ENCODE results near the gene SLC1A4.
"Not testable (repeated sequence)": the region's sequence is repeated elsewhere in the genome, so short reads cannot be mapped to it uniquely, and the experiment has no call there.

Gene SLC1A4

DNA sequence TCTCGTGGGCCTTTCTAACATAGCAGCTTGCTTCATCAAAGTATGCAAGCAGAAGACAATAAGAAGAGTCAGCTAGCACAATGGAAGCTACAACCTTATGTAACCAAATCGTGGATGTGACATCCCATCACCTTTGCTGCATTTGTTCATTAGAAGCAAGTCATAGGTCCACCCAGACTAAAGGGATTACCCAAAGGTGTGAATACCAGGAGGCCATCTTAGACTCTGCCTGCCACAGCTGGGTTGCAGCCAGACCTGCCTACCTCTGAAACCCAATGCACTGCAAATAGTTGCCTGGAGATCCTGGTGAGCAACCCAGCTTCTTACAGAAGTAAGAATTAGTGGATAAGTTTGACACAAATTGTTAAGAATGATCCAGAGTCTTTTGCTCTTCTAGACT is 10.6 kb downstream of the SLC1A4 start:
- peaks cover 8% of the 10 kb centered on the region for H3K4me1 ChIP-seq (ENCODE audit: control insufficient read depth, insufficient read depth, low read length)
- H3K27me3 ChIP-seq (ENCODE audit: control insufficient read depth, insufficient read depth, low read length) = no peaks in the 10 kb centered on the region
- no peaks in the 10 kb centered on the region for H3K36me3 ChIP-seq (ENCODE audit: insufficient read depth, low read length)
- no peak overlapping the region for H3K9ac ChIP-seq (ENCODE audit: low read depth, low read length)
- H3K9me3 ChIP-seq (replicated peaks; ENCODE audit: low read length) = no peaks in the 10 kb centered on the region
- H3K4me3 ChIP-seq (ENCODE audit: low read length) = no peak overlapping the region
- no peak overlapping the region for H3K4me2 ChIP-seq (ENCODE audit: low read length)

DNA sequence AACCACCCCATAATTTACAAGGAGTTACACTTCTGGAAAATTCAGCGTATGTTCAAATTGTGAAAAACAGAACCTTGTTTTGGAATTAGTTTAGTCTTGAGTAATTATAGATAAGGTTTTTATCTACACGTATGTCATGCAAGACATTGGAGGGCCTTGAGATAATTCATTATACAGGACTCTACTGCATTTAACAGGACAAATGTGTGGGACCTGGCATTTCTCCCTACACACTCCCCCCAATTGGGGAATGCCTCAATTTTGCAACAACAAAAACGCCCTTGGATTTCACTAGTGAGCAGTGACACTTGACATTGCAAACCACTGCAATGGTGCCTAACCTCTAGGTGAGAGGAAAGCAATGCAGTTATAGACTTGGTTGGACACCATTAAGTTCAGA is 11.4 kb downstream of the SLC1A4 start:
- Histone ChIP-seq H3K9ac (ENCODE audit: low read depth, low read length) (no peak overlapping the region), H3K4me2 (ENCODE audit: low read length) (no peak overlapping the region), H3K36me3 (ENCODE audit: insufficient read depth, low read length) (no peaks in the 10 kb centered on the region)

DNA sequence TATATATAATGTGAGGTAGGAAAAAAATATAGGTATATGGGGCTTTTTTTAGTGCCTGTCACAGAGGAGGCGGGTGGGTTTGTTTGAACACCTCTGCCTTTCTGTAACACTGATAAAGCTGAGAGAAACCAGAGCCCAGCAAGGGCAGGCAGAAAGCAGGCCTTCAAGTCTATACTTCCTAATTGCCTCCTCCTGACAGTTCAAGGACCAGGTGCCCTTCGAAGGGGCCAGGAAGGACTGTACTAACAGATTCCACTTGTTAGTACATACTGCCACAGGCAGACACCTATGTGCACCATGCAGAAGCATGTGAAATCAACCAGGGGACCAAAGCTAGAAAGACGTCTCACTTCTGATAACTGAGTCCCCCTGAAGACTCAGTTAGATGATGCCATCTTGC is 13.8 kb downstream of the SLC1A4 start:
- no peaks in the 10 kb centered on the region for H3K36me3 ChIP-seq (ENCODE audit: insufficient read depth, low read length)

More for the DNA sequence above, 11.4 kb downstream of the SLC1A4 start:
- no peaks in the 10 kb centered on the region for H3K9me3 ChIP-seq (replicated peaks; ENCODE audit: low read length)
- no peaks in the 10 kb centered on the region for H3K27me3 ChIP-seq (ENCODE audit: control insufficient read depth, insufficient read depth, low read length)
- peaks cover 8% of the 10 kb centered on the region for H3K4me1 ChIP-seq (ENCODE audit: control insufficient read depth, insufficient read depth, low read length)
- no peak overlapping the region for H3K4me3 ChIP-seq (ENCODE audit: low read length)

DNA sequence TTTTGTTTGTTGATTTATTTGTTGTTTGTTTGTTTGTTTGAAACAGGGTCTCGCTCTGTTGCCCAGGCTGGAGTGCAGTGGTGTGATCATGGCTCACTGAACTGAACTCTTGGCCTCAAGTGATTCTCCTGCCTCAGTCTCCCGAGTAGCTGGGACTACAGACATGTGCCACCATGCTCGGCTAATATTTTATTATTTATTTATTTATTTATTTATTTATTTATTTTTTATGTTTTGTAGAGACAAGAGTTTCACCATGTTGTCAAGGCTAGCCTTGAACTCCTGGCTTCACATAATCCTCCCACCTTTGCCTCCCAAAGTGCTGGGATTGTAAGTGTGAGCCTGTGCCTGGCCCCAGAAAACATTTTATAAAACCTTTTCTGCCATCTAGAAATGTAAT is 15.0 kb downstream of the SLC1A4 start:
- H3K27me3 ChIP-seq (ENCODE audit: control insufficient read depth, insufficient read depth, low read length); H3K9me3 ChIP-seq (replicated peaks; ENCODE audit: low read length); H3K4me2 ChIP-seq (ENCODE audit: low read length); H3K4me1 ChIP-seq (ENCODE audit: control insufficient read depth, insufficient read depth, low read length); H3K9ac ChIP-seq (ENCODE audit: low read depth, low read length); H3K4me3 ChIP-seq (ENCODE audit: low read length); H3K36me3 ChIP-seq (ENCODE audit: insufficient read depth, low read length): not testable (repeated sequence)

More for the DNA sequence above, 13.8 kb downstream of the SLC1A4 start:
- H3K4me3 ChIP-seq (ENCODE audit: low read length) = no peak overlapping the region
- H3K27me3 ChIP-seq (ENCODE audit: control insufficient read depth, insufficient read depth, low read length) = no peaks in the 10 kb centered on the region
- no peaks in the 10 kb centered on the region for H3K9me3 ChIP-seq (replicated peaks; ENCODE audit: low read length)
- H3K9ac ChIP-seq (ENCODE audit: low read depth, low read length) = no peak overlapping the region
- H3K4me2 ChIP-seq (ENCODE audit: low read length) = no peak overlapping the region
- H3K4me1 ChIP-seq (ENCODE audit: control insufficient read depth, insufficient read depth, low read length) = peaks cover 11% of the 10 kb centered on the region

DNA sequence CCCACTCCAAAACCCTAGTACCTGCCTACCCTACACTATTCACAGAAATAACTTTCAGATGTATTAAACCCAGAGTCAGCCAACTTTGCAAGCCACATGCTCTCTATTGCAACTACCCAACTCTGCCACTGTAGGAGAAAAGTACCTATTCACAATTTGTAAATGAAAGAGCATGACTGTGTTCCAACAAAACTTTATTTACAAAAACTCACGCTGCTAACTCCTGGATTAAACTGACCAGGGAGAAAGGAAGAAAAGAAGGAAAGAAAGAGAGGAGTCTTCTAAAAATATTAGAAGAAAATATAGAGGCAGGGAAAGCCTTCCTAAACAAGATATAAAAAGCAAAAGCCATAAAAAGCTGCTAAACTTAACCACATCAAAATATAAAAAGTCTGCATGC is 24.6 kb downstream of the SLC1A4 start:
- Histone ChIP-seq H3K27me3 (ENCODE audit: control insufficient read depth, insufficient read depth, low read length) (no peaks in the 10 kb centered on the region), H3K9me3 (replicated peaks; ENCODE audit: low read length) (no peaks in the 10 kb centered on the region), H3K4me3 (ENCODE audit: low read length) (no peak overlapping the region), H3K9ac (ENCODE audit: low read depth, low read length) (no peak overlapping the region), H3K4me1 (ENCODE audit: control insufficient read depth, insufficient read depth, low read length) (no peaks in the 10 kb centered on the region), H3K4me2 (ENCODE audit: low read length) (no peak overlapping the region), H3K36me3 (ENCODE audit: insufficient read depth, low read length) (peaks cover 21% of the 10 kb centered on the region)

DNA sequence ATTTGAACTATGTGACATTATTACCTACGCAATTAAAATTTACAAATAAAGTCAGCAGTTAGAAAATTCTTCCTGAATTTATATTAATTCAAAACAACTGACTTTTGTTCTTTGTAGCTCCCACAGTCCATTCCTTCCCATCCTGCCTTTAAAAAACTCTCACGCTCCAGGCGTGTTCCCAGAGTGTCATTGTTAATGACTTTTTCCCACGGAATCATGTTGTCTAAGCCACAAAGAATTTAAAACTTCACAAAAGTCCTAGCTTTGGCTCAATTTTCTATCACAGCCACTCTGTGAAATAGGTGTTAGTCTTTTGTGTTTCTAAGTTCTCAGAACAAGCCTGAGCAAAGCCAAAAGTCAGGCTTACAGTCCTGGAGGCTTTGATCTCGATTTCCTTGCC is 26.5 kb downstream of the SLC1A4 start:
- H3K4me3 ChIP-seq (ENCODE audit: low read length) = no peak overlapping the region
- H3K9ac ChIP-seq (ENCODE audit: low read depth, low read length) = no peak overlapping the region
- no peaks in the 10 kb centered on the region for H3K27me3 ChIP-seq (ENCODE audit: control insufficient read depth, insufficient read depth, low read length)
- H3K4me2 ChIP-seq (ENCODE audit: low read length) = no peak overlapping the region
- peaks cover 21% of the 10 kb centered on the region for H3K36me3 ChIP-seq (ENCODE audit: insufficient read depth, low read length)
- H3K9me3 ChIP-seq (replicated peaks; ENCODE audit: low read length) = no peaks in the 10 kb centered on the region
- H3K4me1 ChIP-seq (ENCODE audit: control insufficient read depth, insufficient read depth, low read length) = no peaks in the 10 kb centered on the region

DNA sequence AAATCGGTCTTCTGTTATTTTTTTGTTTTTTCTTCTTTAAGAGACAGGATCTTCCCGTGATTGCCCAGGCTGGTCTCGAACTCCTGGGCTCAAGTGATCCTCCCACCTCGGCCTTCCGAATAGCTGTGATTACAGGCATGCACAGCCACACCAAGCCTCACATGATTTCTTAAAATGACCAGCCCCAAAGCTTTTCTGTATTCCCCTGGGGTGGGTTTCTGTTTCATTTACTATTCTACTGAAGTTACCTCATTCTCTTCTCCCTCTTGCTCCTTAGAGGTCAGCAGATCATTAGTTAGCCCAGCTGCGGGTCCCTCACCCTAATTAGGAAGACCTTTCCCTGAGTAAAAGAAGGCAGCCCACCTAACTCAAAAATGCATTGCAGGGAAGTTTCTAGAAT is 27.6 kb downstream of the SLC1A4 start:
- H3K36me3 ChIP-seq (ENCODE audit: insufficient read depth, low read length) = peaks cover 27% of the 10 kb centered on the region
- no peak overlapping the region for H3K9ac ChIP-seq (ENCODE audit: low read depth, low read length)
- H3K27me3 ChIP-seq (ENCODE audit: control insufficient read depth, insufficient read depth, low read length) = no peaks in the 10 kb centered on the region
- no peaks in the 10 kb centered on the region for H3K9me3 ChIP-seq (replicated peaks; ENCODE audit: low read length)
- no peaks in the 10 kb centered on the region for H3K4me1 ChIP-seq (ENCODE audit: control insufficient read depth, insufficient read depth, low read length)
- H3K4me3 ChIP-seq (ENCODE audit: low read length) = no peak overlapping the region
- no peak overlapping the region for H3K4me2 ChIP-seq (ENCODE audit: low read length)

DNA sequence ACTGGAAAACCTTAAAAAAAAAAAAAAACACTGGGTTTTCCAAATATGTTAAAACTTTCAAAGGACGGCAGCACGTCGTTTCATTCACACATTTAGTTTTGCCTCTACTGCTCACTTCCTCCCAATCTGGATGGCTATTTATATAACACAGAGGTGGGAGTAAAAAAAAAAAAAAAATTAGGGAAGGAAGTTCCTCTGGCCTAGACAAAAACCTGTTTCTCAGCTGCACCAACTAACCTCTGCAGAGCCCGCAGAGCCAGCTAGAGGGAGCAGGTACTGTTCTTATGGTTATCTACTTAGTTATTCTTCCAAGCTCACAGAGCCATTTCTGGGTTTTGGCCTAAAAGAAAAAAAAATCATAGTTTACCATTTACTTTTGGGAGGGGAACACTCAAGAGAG is 28.1 kb downstream of the SLC1A4 start:
- H3K27me3 ChIP-seq (ENCODE audit: control insufficient read depth, insufficient read depth, low read length) = no peaks in the 10 kb centered on the region
- no peak overlapping the region for H3K9ac ChIP-seq (ENCODE audit: low read depth, low read length)
- H3K4me1 ChIP-seq (ENCODE audit: control insufficient read depth, insufficient read depth, low read length) = no peaks in the 10 kb centered on the region
- no peak overlapping the region for H3K4me2 ChIP-seq (ENCODE audit: low read length)
- H3K4me3 ChIP-seq (ENCODE audit: low read length) = no peak overlapping the region
- peaks cover 28% of the 10 kb centered on the region for H3K36me3 ChIP-seq (ENCODE audit: insufficient read depth, low read length)
- no peaks in the 10 kb centered on the region for H3K9me3 ChIP-seq (replicated peaks; ENCODE audit: low read length)

DNA sequence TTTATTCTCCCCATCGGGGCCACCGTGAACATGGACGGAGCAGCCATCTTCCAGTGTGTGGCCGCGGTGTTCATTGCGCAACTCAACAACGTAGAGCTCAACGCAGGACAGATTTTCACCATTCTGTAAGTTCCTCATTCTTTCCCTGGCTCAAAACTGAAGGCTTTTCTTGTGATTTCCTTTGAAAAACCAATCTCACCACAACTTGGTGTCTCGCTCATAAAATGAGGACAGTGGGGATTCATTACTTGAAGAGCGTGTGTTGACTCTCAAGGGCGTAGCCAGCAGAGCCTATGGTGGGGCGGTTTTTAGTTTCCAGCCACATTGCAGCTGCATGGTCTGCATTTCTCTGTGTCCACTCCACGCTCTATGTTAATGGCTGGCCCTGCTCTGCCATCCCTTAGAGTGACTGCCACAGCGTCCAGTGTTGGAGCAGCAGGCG is 29.0 kb downstream of the SLC1A4 start:
- Histone ChIP-seq H3K4me3 (ENCODE audit: low read length) (no peak overlapping the region), H3K27me3 (ENCODE audit: control insufficient read depth, insufficient read depth, low read length) (no peaks in the 10 kb centered on the region), H3K9ac (ENCODE audit: low read depth, low read length) (no peak overlapping the region), H3K9me3 (replicated peaks; ENCODE audit: low read length) (no peaks in the 10 kb centered on the region), H3K4me1 (ENCODE audit: control insufficient read depth, insufficient read depth, low read length) (no peaks in the 10 kb centered on the region), H3K4me2 (ENCODE audit: low read length) (no peak overlapping the region), H3K36me3 (ENCODE audit: insufficient read depth, low read length) (peaks cover 28% of the 10 kb centered on the region)

DNA sequence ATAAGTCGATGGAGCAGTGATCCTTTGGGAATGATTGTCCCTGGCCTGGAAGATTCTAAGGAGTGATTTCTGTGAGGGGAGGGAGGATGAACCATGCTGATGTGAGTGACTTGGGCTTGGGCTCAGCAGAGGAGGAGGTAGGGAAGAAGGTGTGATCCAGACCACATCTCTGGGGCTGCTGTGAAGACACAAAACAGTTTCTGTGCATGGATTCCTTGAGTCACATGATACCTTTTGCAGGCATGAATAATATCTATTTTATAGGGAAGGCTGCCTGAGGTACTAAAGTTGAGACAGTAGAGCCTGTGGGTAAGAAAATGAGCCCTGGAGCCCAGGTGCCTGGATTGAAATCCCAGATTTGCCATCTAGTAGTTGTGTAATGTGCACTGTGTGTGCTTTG is 29.8 kb downstream of the SLC1A4 start:
- Histone ChIP-seq H3K36me3 (ENCODE audit: insufficient read depth, low read length) (peaks cover 28% of the 10 kb centered on the region), H3K4me1 (ENCODE audit: control insufficient read depth, insufficient read depth, low read length) (no peaks in the 10 kb centered on the region), H3K4me2 (ENCODE audit: low read length) (no peak overlapping the region), H3K9ac (ENCODE audit: low read depth, low read length) (no peak overlapping the region), H3K4me3 (ENCODE audit: low read length) (no peak overlapping the region), H3K9me3 (replicated peaks; ENCODE audit: low read length) (no peaks in the 10 kb centered on the region), H3K27me3 (ENCODE audit: control insufficient read depth, insufficient read depth, low read length) (no peaks in the 10 kb centered on the region)

DNA sequence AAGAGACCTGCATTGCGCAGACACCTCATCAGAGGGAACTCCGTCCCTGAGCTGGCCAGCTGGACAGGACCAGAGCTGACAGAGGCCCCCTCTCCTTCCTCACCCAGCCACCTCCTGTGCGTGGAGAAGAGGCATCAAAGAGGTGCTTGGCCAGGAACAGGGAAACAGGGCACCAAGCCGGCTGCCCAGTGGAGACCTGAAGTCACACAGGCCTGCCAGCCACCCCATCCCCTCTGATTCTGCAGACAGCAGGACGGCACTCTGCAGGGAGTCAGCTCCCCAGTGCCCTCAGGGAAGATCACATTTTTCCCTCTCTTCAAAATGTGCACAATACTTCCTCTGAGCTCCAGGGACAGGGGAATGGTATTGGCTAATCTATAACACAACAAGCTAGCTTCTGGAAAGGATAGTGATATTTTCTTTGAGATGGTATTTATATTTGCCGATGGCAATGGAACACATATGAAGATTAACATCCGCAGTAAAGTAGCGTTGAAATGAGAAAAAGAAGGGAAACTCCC is 30.5 kb downstream of the SLC1A4 start:
- Histone ChIP-seq H3K9me3 (replicated peaks; ENCODE audit: low read length) (no peaks in the 10 kb centered on the region), H3K4me1 (ENCODE audit: control insufficient read depth, insufficient read depth, low read length) (peaks cover 7% of the 10 kb centered on the region), H3K4me3 (ENCODE audit: low read length) (no peak overlapping the region), H3K9ac (ENCODE audit: low read depth, low read length) (no peak overlapping the region), H3K36me3 (ENCODE audit: insufficient read depth, low read length) (peaks cover 28% of the 10 kb centered on the region), H3K27me3 (ENCODE audit: control insufficient read depth, insufficient read depth, low read length) (no peaks in the 10 kb centered on the region), H3K4me2 (ENCODE audit: low read length) (no peak overlapping the region)

DNA sequence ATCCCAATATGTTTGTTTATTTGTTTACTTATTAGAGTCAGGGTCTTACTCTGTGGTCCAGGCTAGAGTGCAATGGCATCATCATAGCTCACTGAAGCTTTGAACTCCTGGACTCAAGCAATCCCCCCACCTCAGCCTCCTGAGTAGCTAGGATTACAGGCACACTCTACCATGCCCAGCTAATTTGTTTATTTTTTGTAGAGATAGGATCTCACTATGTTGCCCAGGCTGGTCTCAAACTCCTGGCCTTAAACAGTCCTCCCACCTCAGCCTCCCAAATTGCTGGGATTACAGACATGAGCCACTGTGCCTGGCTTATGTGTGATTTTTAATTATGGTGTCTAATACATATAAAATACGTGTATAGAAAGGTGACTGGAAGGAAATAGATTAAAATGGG is 31.1 kb downstream of the SLC1A4 start:
- peaks cover 28% of the 10 kb centered on the region for H3K36me3 ChIP-seq (ENCODE audit: insufficient read depth, low read length)
- H3K4me3 ChIP-seq (ENCODE audit: low read length); H3K9me3 ChIP-seq (replicated peaks; ENCODE audit: low read length): not testable (repeated sequence)

More for the DNA sequence above, 31.1 kb downstream of the SLC1A4 start:
- H3K27me3 ChIP-seq (ENCODE audit: control insufficient read depth, insufficient read depth, low read length); H3K4me1 ChIP-seq (ENCODE audit: control insufficient read depth, insufficient read depth, low read length); H3K4me2 ChIP-seq (ENCODE audit: low read length); H3K9ac ChIP-seq (ENCODE audit: low read depth, low read length): not testable (repeated sequence)

Data from skeletal muscle satellite cell (primary cell).